MM.1S (cell line): Measurements from ENCODE around the gene IL1RAPL1.

Experiments used
- DNase-seq: peaks from one replicate; pipeline ENCODE4 v3.0.0-alpha.2; 2015
- H2AFZ ChIP-seq: fragments of 300-600 bp; sonication (generic); 2 replicates; pipeline ENCODE4 v1.6.0; 2016; ENCODE audit warnings: antibody characterized with exemption, low read length
- H3F3A ChIP-seq: fragments of 300-600 bp; sonication (generic); 2 replicates; pipeline ENCODE4 v1.6.1; 2016; ENCODE audit warnings: mild to moderate bottlenecking, antibody characterized with exemption, low read length, moderate library complexity, mixed read lengths; ENCODE audit not compliant: insufficient read depth
- H3K27ac ChIP-seq: fragments of 300-600 bp; sonication (generic); 2 replicates; pipeline ENCODE4 v1.5.1; 2016; ENCODE audit warnings: mild to moderate bottlenecking, low read length
- H3K27me3 ChIP-seq: fragments of 300-600 bp; sonication (generic); replicated peaks from 2 replicates; pipeline ENCODE4 v1.6.0; 2016; ENCODE audit warnings: low read length; ENCODE audit not compliant: insufficient read depth
- H3K36me3 ChIP-seq: fragments of 300-600 bp; sonication (generic); replicated peaks from 2 replicates; pipeline ENCODE4 v1.6.1; 2016; ENCODE audit warnings: mild to moderate bottlenecking, low read length, mixed read lengths; ENCODE audit not compliant: insufficient read depth
- H3K4me1 ChIP-seq: fragments of 300-600 bp; sonication (generic); 2 replicates; pipeline ENCODE4 v1.6.1; 2016; ENCODE audit warnings: low read length, mixed read lengths
- H3K4me2 ChIP-seq: fragments of 300-600 bp; sonication (generic); 2 replicates; pipeline ENCODE4 v1.6.0; 2016; ENCODE audit warnings: low read depth, low read length
- H3K4me3 ChIP-seq: fragments of 300-600 bp; sonication (generic); 2 replicates; pipeline ENCODE4 v1.5.1; 2016; ENCODE audit warnings: low read length, mixed read lengths
- H3K79me2 ChIP-seq: fragments of 300-600 bp; sonication (generic); 2 replicates; pipeline ENCODE4 v1.6.1; 2016; ENCODE audit warnings: mixed run types, low read length, mixed read lengths
- H3K9ac ChIP-seq: fragments of 300-600 bp; sonication (generic); 2 replicates; pipeline ENCODE4 v1.6.1; 2016; ENCODE audit warnings: low read length, mixed read lengths
- H3K9me2 ChIP-seq: fragments of 300-600 bp; sonication (generic); replicated peaks from 2 replicates; pipeline ENCODE4 v1.6.1; 2016; ENCODE audit warnings: mild to moderate bottlenecking, low read length, mixed read lengths; ENCODE audit not compliant: insufficient read depth
- H3K9me3 ChIP-seq: fragments of 300-600 bp; sonication (generic); replicated peaks from 2 replicates; pipeline ENCODE4 v1.6.1; 2016; ENCODE audit warnings: mild to moderate bottlenecking, low read length, mixed read lengths; ENCODE audit not compliant: insufficient read depth
- H4K20me1 ChIP-seq: fragments of 300-600 bp; sonication (generic); 2 replicates; pipeline ENCODE4 v1.6.1; 2016; ENCODE audit warnings: mild to moderate bottlenecking, low read length, moderate library complexity, mixed read lengths; ENCODE audit not compliant: insufficient read depth
- EZH2 ChIP-seq: fragments of 300-600 bp; sonication (generic); optimal IDR thresholded peaks from 2 replicates; pipeline ENCODE3; 2017; ENCODE audit warnings: low read depth, mild to moderate bottlenecking, antibody characterized with exemption, low read length, mixed read lengths
- EZH2phosphoT487 ChIP-seq: fragments of 300-600 bp; sonication (generic); IDR thresholded peaks from 2 replicates; pipeline ENCODE4 v1.6.1; 2018; ENCODE audit warnings: antibody characterized with exemption, low read length
- TF ChIP-seq, protein P1 (sequence below): fragments of 300-600 bp; sonication (generic); IDR thresholded peaks from 2 replicates; pipeline ENCODE4 v1.5.1; 2016; ENCODE audit warnings: antibody characterized with exemption, low read length, mixed read lengths

Gene IL1RAPL1

DNA sequence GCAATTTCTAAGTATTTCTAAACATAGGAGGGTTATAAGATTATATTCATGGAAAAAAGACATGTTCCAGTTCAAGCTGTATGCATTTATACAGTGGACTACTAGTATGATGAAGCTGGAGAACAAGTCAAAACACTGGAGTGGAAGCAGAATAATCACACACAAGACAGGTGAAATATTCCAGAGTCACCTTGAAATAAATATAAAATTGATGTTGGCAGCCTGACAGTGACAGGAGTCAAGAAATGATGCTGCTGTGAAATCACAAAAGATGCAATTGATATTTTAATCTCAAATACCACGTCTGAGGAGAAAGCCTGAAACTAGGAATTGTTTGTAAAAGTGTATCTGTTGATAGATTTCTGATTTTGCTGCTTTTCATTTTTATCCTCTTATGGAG is 667.3 kb downstream of the IL1RAPL1 start:
- DNase-seq, result no peak
- Histone ChIP-seq H3K79me2 (no peaks in the 10 kb centered on the region), H3K4me3 (no peak overlapping the region), H3K4me2 (no peak overlapping the region), H3K9me2 (no peaks in the 10 kb centered on the region), H3K36me3 (no peaks in the 10 kb centered on the region), H3K4me1 (no peaks in the 10 kb centered on the region), H3K9ac (no peak overlapping the region), H4K20me1 (no peaks in the 10 kb centered on the region), H2AFZ (no peak overlapping the region), H3F3A (no peaks in the 10 kb centered on the region), H3K27ac (no peak overlapping the region), H3K27me3 (no peaks in the 10 kb centered on the region), H3K9me3 (no peaks in the 10 kb centered on the region)
- TF ChIP-seq EZH2 (no peak), EZH2phosphoT487 (no peak)
- TF ChIP-seq, protein P1, sequence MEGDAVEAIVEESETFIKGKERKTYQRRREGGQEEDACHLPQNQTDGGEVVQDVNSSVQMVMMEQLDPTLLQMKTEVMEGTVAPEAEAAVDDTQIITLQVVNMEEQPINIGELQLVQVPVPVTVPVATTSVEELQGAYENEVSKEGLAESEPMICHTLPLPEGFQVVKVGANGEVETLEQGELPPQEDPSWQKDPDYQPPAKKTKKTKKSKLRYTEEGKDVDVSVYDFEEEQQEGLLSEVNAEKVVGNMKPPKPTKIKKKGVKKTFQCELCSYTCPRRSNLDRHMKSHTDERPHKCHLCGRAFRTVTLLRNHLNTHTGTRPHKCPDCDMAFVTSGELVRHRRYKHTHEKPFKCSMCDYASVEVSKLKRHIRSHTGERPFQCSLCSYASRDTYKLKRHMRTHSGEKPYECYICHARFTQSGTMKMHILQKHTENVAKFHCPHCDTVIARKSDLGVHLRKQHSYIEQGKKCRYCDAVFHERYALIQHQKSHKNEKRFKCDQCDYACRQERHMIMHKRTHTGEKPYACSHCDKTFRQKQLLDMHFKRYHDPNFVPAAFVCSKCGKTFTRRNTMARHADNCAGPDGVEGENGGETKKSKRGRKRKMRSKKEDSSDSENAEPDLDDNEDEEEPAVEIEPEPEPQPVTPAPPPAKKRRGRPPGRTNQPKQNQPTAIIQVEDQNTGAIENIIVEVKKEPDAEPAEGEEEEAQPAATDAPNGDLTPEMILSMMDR, result no peak

DNA sequence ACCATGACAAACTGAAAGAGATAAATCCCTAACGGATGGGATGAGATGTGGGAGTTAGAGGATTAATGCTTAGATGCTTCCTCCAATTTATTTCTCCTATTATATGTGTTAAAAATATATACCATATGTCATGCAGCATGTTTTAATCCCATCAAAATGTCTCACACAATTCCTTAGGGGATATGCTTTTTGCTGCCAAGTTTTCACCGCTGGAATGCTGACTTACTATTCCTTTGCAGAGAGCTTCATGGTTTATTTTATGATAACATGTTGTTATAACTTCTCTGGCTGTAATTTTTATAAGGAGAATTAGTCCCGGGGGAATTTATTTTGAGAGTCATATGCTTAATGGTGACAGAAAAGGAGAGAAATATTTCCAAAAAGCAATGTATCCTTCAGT is 670.3 kb downstream of the IL1RAPL1 start:
- no peak for TF ChIP-seq EZH2
- TF ChIP-seq, protein P1, result no peak
- no peak for TF ChIP-seq EZH2phosphoT487
- H3K9ac ChIP-seq, result no peak overlapping the region
- no peak overlapping the region for H3K4me2 ChIP-seq

GRCh38 chrX:29269390-29269789 is 682.1 kb downstream of the IL1RAPL1 start:
- H3K9me2 ChIP-seq, result no peaks in the 10 kb centered on the region
- no peak overlapping the region for H2AFZ ChIP-seq
- H4K20me1 ChIP-seq, result no peaks in the 10 kb centered on the region
- H3K9ac ChIP-seq, result no peak overlapping the region
- no peaks in the 10 kb centered on the region for H3K4me1 ChIP-seq
- no peak overlapping the region for H3K27ac ChIP-seq
- H3K4me2 ChIP-seq, result no peak overlapping the region
- no peaks in the 10 kb centered on the region for H3K9me3 ChIP-seq
- H3K27me3 ChIP-seq, result no peaks in the 10 kb centered on the region
- H3F3A ChIP-seq, result no peaks in the 10 kb centered on the region
- no peaks in the 10 kb centered on the region for H3K36me3 ChIP-seq
- H3K79me2 ChIP-seq, result no peaks in the 10 kb centered on the region
- DNase-seq, result no peak
- H3K4me3 ChIP-seq, result no peak overlapping the region
- no peak for TF ChIP-seq EZH2phosphoT487
- no peak for TF ChIP-seq EZH2
- TF ChIP-seq, protein P1, result no peak

More for the DNA sequence above, 670.3 kb downstream of the IL1RAPL1 start:
- H3K27me3 ChIP-seq, result no peaks in the 10 kb centered on the region
- no peaks in the 10 kb centered on the region for H3K36me3 ChIP-seq
- H3K9me3 ChIP-seq, result no peaks in the 10 kb centered on the region
- H2AFZ ChIP-seq, result no peak overlapping the region
- no peaks in the 10 kb centered on the region for H3K4me1 ChIP-seq
- no peaks in the 10 kb centered on the region for H3K79me2 ChIP-seq
- H4K20me1 ChIP-seq, result no peaks in the 10 kb centered on the region
- no peak for DNase-seq
- H3F3A ChIP-seq, result no peaks in the 10 kb centered on the region
- H3K9me2 ChIP-seq, result no peaks in the 10 kb centered on the region
- no peak overlapping the region for H3K27ac ChIP-seq
- H3K4me3 ChIP-seq, result no peak overlapping the region
